GM06990 (cell line): ENCODE measurements around the gene GRID2.

Experiments
- DNase-seq: peaks from one replicate; pipeline ENCODE4 v3.0.0-alpha.2; 2011; ENCODE audit not compliant: insufficient read length; ENCODE audit errors: extremely low read depth
- H3K27me3 ChIP-seq: replicated peaks from 2 replicates; pipeline ENCODE4 v1.6.0; 2011; ENCODE audit warnings: low read length; ENCODE audit not compliant: control insufficient read depth, insufficient read depth
- H3K36me3 ChIP-seq: 2 replicates; pipeline ENCODE4 v1.5.1; 2011; ENCODE audit warnings: low read length; ENCODE audit not compliant: control insufficient read depth, insufficient read depth
- H3K4me3 ChIP-seq: replicated peaks from 2 replicates; pipeline ENCODE4 v1.5.1; 2011; ENCODE audit warnings: low read depth, mild to moderate bottlenecking, control low read depth, low read length
- CTCF ChIP-seq: IDR thresholded peaks from 2 replicates; pipeline ENCODE4 v1.5.1; 2011; ENCODE audit warnings: low read length, control low read depth, mild to moderate bottlenecking, inconsistent platforms; ENCODE audit not compliant: insufficient read depth, poor library complexity, severe bottlenecking

The GRID2 gene

GRCh38 chr4:92522356-92522755, 218.6 kb downstream of the GRID2 start:
- H3K36me3 ChIP-seq, result no peaks in the 10 kb centered on the region
- no peak for TF ChIP-seq CTCF
- no peak overlapping the region for H3K4me3 ChIP-seq
- H3K27me3 ChIP-seq, result no peaks in the 10 kb centered on the region
- no peak for DNase-seq

- no peak for DNase-seq
- Histone ChIP-seq H3K4me3 (no peak overlapping the region), H3K36me3 (no peaks in the 10 kb centered on the region), H3K27me3 (no peaks in the 10 kb centered on the region)
- no peak for TF ChIP-seq CTCF
These were observed 220.4 kb downstream of the GRID2 start for GRCh38 chr4:92524131-92524530.

- no peak for DNase-seq
- H3K4me3 ChIP-seq, result no peak overlapping the region
These were observed 224.8 kb downstream of the GRID2 start for GRCh38 chr4:92528541-92528940.

GRCh38 chr4:92529510-92529909, 225.7 kb downstream of the GRID2 start:
- Histone ChIP-seq H3K4me3 (no peak overlapping the region), H3K36me3 (no peaks in the 10 kb centered on the region), H3K27me3 (no peaks in the 10 kb centered on the region)
- no peak for DNase-seq
- no peak for TF ChIP-seq CTCF

More at GRCh38 chr4:92528541-92528940, 224.8 kb downstream of the GRID2 start:
- no peak for TF ChIP-seq CTCF
- Histone ChIP-seq H3K27me3 (no peaks in the 10 kb centered on the region), H3K36me3 (no peaks in the 10 kb centered on the region)

- no peak for DNase-seq
- Histone ChIP-seq H3K27me3 (no peaks in the 10 kb centered on the region), H3K36me3 (no peaks in the 10 kb centered on the region), H3K4me3 (no peak overlapping the region)
- TF ChIP-seq CTCF, result no peak
These were observed 231.8 kb downstream of the GRID2 start for GRCh38 chr4:92535599-92535998.

- DNase-seq, result no peak
- H3K36me3 ChIP-seq, result no peaks in the 10 kb centered on the region
- H3K4me3 ChIP-seq, result no peak overlapping the region
- no peaks in the 10 kb centered on the region for H3K27me3 ChIP-seq
- TF ChIP-seq CTCF, result no peak
These were observed 247.8 kb downstream of the GRID2 start for GRCh38 chr4:92551616-92552015.
